Adipose tissue (tissue), 3 donors: ENCODE measurements around the gene POU5F1. TPM values are rescaled to one million over a fixed set of nuclear protein-coding genes. Genes with fewer than 3 reads are reported as not detected.
"Not testable (repeated sequence)": the region's sequence is repeated elsewhere in the genome, so short reads cannot be mapped to it uniquely, and the experiment has no call there.

ENCODE experiments used
- H3K27ac ChIP-seq: one replicate; pipeline ENCODE4 v1.5.1; 2013; ENCODE audit warnings: low read depth, low read length
- WGBS, 3 donors: extraction: QIAGEN DNeasy Blood & Tissue Kit; methylation state at CpG; one replicate each; pipeline ENCODE4 v1.1.7; 2013; 5-methylcytosine and 5-hydroxymethylcytosine counted together
- polyA plus RNA-seq, 3 donors: library from polyadenylated mRNA; stranded (reverse); fragments of 200-250 nt; gene quantifications; one replicate each; pipeline ENCODE4 v1.2.3, GENCODE V29; 2013
- donor health status: healthy with polysubstance abuse.
- donor health status: Bipolar disorder and iron deficiency.
- donor health status: healthy.

Gene POU5F1
- 1 to 10 TPM in 2 of 3 donors, under 1 TPM in 1; 0.79 to 4.9 (median 1.4) TPM for polyA plus RNA-seq

- no peak within 1 kb of the TSS for H3K27ac ChIP-seq
- WGBS, 3 donors = 57 to 77% (median 75%) methylated on average over 6 to 9 of the region's 9 CpGs
Measured at GRCh38 chr6:31170600-31170881, at the start of gene POU5F1. Gene POU5F1, minus strand, starts transcription at chr6:31170682. Its CDS starts 62 bp downstream, at chr6:31170620.

- H3K27ac ChIP-seq = no peak overlapping the region
- 60 to 90% (median 71%) methylated on average over 7 of the region's 7 CpGs for WGBS, 3 donors
Measured at GRCh38 chr6:31216208-31216898, 45.9 kb upstream of the POU5F1 start.

DNA sequence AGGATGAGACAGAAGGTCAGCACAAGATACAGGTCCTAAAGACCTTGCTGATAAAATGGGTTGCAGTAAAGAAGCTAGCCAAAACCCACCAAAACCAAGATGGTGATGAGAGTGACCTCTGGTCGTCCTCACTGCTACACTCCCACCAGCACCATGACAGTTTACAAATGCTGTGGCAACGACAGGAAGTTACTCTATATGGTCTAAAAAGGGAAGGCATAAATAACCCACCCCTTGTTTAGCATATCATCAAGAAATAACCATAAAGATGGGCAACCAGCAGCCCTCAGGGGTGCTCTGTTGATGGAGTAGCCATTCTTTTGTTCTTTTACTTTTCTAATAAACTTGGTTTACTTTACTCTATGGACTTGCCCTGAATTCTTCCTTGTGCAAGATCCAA, 44.7 kb upstream of the POU5F1 start:
- H3K27ac ChIP-seq = not testable (repeated sequence)
- 42 to 62% (median 50%) methylated on average over 2 of the region's 2 CpGs for WGBS, 3 donors

GRCh38 chr6:31214516-31214915, 44.0 kb upstream of the POU5F1 start:
- WGBS, 3 donors = 81 to 95% (median 89%) methylated on average over 1 of the region's 1 CpG
- H3K27ac ChIP-seq = no peak overlapping the region

- WGBS, 3 donors = 65 to 71% (median 67%) methylated on average over 5 of the region's 5 CpGs
- H3K27ac ChIP-seq = no peak overlapping the region
Measured at GRCh38 chr6:31210741-31211532, 40.5 kb upstream of the POU5F1 start.

DNA sequence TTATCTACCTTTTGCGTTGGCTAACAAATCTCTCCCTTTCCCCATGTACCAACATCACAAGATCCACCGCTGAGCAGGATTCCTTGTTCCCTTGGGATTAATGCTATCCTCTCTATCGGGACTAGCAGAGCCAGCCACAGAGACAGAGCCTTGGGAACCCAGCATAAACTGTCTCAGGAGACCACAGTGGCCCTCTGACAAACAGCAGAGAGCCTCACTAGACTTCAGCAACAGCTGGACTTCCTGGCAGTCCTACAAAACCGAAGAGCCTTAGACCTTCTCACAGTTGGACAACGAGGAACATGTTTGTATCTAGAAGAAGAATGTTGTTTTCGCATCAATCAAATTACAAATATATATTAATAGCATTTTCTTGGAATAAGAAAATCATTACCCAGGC, 39.6 kb upstream of the POU5F1 start:
- WGBS, 3 donors = 33 to 52% (median 41%) methylated on average over 6 of the region's 6 CpGs
- H3K27ac ChIP-seq = no peak overlapping the region

GRCh38 chr6:31209137-31209536, 38.7 kb upstream of the POU5F1 start:
- no peak overlapping the region for H3K27ac ChIP-seq
- 17 to 85% (median 76%) methylated on average over 2 of the region's 2 CpGs for WGBS, 3 donors

DNA sequence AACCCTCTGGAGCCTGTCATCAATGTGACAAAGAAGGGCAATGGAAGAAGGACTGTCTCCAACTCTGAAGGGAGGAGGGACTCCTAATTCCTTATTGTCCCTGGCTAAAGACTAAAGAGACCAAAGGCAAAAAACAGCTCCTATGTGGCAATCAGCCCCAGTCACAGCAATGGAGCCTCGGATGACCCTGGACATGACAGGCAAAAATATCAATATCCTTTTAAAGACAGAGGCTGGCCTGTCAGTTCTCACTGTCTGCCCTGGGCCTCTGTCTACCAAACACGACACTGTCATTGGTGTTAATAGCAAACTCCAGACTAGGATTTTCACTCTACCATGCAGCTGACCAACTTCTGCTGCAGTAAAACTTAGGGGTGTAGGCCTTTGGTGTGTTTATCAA, 38.0 kb upstream of the POU5F1 start:
- 34 to 69% (median 62%) methylated on average over 2 of the region's 2 CpGs for WGBS, 3 donors
- H3K27ac ChIP-seq = no peak overlapping the region

DNA sequence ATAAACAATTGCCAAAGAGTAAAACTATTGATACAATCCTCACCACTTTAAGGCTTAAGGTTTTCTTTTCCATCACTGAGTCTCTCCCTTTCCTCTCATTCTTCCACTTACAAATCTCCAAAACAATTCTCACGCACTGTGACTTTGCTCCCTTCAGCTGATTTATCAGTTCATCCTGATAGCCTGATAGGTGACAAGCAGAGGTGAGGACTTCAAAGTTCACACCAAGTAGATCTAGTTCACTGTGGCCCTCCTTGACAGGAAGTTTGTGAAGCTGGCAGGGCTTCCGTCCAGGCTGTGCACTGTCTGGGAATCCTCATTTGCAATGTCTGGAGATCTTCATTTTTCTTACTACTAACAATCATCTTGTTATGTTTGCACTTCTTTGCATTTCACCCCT, 35.2 kb upstream of the POU5F1 start:
- 76 to 88% (median 77%) methylated on average over 2 of the region's 2 CpGs for WGBS, 3 donors
- no peak overlapping the region for H3K27ac ChIP-seq

DNA sequence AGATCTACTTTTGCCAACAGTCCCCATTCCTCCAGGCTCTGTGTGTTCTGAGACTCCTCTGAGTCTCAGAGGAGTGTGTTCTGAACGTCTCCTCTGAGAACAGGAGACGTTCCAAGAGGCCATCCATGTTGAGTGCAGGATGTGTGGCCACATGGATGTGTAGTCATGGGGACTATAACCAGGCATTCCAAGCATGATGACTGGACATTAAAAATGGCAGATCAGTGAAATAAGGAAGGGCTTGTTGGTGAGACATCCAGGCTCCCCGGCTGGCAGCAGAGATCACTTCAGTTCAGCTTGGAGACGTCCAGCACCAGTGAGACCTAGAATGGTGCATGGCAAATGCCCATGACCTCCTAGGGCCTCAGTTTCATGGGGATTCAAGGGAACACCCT, 34.3 kb upstream of the POU5F1 start:
- H3K27ac ChIP-seq = no peak overlapping the region
- WGBS, 3 donors = 80 to 87% (median 82%) methylated on average over 4 of the region's 4 CpGs

DNA sequence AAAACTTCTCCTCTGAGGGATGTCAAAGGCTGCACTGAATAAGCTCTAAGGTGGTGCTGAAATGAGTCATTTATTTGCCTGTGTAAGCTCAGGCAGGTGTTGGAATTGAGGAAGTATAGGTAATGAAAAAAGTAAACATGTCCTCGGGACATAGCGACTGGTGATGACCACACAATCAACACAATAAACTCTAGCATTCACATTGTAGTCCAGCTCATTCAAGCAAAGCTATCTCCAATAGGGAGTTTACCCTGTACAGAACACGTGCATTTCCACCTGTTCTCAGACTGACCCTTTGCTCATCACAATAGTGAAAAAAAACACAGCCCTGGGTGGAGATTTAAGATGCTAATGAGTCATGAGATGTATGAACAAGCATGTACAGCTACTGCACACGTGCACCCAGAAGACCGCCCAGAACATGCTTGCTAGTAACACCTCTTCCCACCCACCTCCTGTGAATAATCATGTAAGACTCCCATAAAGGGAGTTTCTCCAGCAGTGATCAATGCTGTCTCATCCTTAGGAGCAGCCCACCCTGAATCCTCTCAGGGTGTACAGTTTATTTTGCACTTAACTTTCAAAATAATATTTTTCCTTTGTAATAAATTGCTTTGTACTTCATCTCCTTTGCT, 33.0 kb upstream of the POU5F1 start:
- WGBS, 3 donors = 17 to 33% (median 19%) methylated on average over 5 of the region's 5 CpGs
- H3K27ac ChIP-seq = no peak overlapping the region

GRCh38 chr6:31202259-31203166, 32.0 kb upstream of the POU5F1 start:
- 43 to 62% (median 46%) methylated on average over 11 of the region's 11 CpGs for WGBS, 3 donors
- no peak overlapping the region for H3K27ac ChIP-seq

GRCh38 chr6:31199105-31199452, 28.6 kb upstream of the POU5F1 start:
- not testable (repeated sequence) for H3K27ac ChIP-seq
- 89 to 92% (median 91%) methylated on average over 4 of the region's 4 CpGs for WGBS, 3 donors

- 0 to 1% (median 0%) methylated on average over 45 of the region's 45 CpGs for WGBS, 3 donors
- H3K27ac ChIP-seq = peak overlapping the region; percentile 99
Measured at GRCh38 chr6:31197559-31198305, 27.2 kb upstream of the POU5F1 start.

DNA sequence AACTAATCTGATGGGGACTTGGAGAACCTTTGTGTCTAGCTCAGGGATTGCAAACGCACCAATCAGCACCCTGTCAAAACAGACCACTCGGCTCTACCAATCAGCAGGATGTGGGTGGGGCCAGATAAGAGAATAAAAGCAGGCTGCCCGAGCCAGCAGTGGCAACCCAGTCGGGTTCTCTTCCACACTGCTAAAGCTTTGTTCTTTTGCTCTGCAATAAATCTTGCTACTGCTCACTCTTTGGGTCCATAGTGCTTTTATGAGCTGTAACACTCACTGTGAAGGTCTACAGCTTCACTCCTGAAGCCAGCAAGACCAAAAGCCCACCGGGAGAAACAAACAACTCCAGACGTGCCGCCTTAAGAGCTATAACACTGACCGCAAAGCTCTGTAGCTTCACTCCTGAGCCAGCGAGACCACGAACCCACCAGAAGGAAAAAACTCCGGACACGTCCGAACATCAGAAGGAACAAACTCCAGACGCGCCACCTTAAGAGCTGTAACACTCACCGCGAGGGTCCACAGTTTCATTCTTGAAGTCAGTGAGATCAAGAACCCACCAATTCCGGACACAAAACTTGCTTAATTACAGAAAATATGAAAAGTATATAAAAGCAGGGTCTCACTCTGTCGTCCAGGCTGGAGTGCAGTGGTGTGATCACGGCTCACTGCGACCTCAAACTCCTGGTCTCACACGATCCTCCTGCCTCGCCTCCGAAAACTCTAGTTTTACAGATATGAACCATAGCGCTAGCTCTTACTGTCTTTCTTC, 26.0 kb upstream of the POU5F1 start:
- H3K27ac ChIP-seq = not testable (repeated sequence)
- WGBS, 3 donors = 66 to 79% (median 75%) methylated on average over 20 to 25 of the region's 25 CpGs

- WGBS, 3 donors = 92 to 95% (median 95%) methylated on average over 27 to 41 of the region's 41 CpGs
- H3K27ac ChIP-seq = not testable (repeated sequence)
Measured at GRCh38 chr6:31195308-31195979, 25.0 kb upstream of the POU5F1 start.
